Measurements from ENCODE around the gene OAS1. TPM values are rescaled to one million over a fixed set of nuclear protein-coding genes. Genes with fewer than 3 reads are reported as not detected.

Gene OAS1
- polyA plus RNA-seq, 1 experiment = 1.4 TPM

- no peak overlapping the region for H3K4me3 ChIP-seq (ENCODE audit: low read depth, low read length)
- ChIA-PET POLR2A (no interaction called here), CTCF (no interaction called here)
- no peaks in the 10 kb centered on the region for H3K36me3 ChIP-seq (ENCODE audit: control insufficient read depth, insufficient read depth, low read length)
- no peak for DNase-seq (ENCODE audit: low read depth)
- TF ChIP-seq CTCF (IDR thresholded peaks at IDR 0.05; ENCODE audit: insufficient read depth, low read depth, low read length) = no peak
- no peaks in the 10 kb centered on the region for H3K27me3 ChIP-seq (ENCODE audit: control insufficient read depth, insufficient read depth, low read length)
These were observed 21.5 kb upstream of the OAS1 start for GRCh38 chr12:112885236-112885635.

- Histone ChIP-seq H3K4me3 (ENCODE audit: low read depth, low read length) (no peak overlapping the region), H3K36me3 (ENCODE audit: control insufficient read depth, insufficient read depth, low read length) (no peaks in the 10 kb centered on the region), H3K27me3 (ENCODE audit: control insufficient read depth, insufficient read depth, low read length) (no peaks in the 10 kb centered on the region)
- TF ChIP-seq CTCF (IDR thresholded peaks at IDR 0.05; ENCODE audit: insufficient read depth, low read depth, low read length) = no peak
- ChIA-PET POLR2A (no interaction called here), CTCF (no interaction called here)
- no peak for DNase-seq (ENCODE audit: low read depth)
These were observed 19.2 kb upstream of the OAS1 start for GRCh38 chr12:112887550-112887949.

GRCh38 chr12:112891093-112892024, 15.4 kb upstream of the OAS1 start:
- no peak for DNase-seq (ENCODE audit: low read depth)
- H3K4me3 ChIP-seq (ENCODE audit: low read depth, low read length) = no peak overlapping the region
- no peak for TF ChIP-seq CTCF (IDR thresholded peaks at IDR 0.05; ENCODE audit: insufficient read depth, low read depth, low read length)
- H3K36me3 ChIP-seq (ENCODE audit: control insufficient read depth, insufficient read depth, low read length) = no peaks in the 10 kb centered on the region
- ChIA-PET POLR2A (no interaction called here), CTCF (no interaction called here)
- H3K27me3 ChIP-seq (ENCODE audit: control insufficient read depth, insufficient read depth, low read length) = no peaks in the 10 kb centered on the region

GRCh38 chr12:112892856-112893255, 13.9 kb upstream of the OAS1 start:
- TF ChIP-seq CTCF (IDR thresholded peaks at IDR 0.05; ENCODE audit: insufficient read depth, low read depth, low read length) = no peak
- ChIA-PET CTCF (no interaction called here), POLR2A (no interaction called here)
- no peak for DNase-seq (ENCODE audit: low read depth)
- H3K27me3 ChIP-seq (ENCODE audit: control insufficient read depth, insufficient read depth, low read length) = no peaks in the 10 kb centered on the region
- no peaks in the 10 kb centered on the region for H3K36me3 ChIP-seq (ENCODE audit: control insufficient read depth, insufficient read depth, low read length)
- no peak overlapping the region for H3K4me3 ChIP-seq (ENCODE audit: low read depth, low read length)

- no peak for DNase-seq (ENCODE audit: low read depth)
- H3K36me3 ChIP-seq (ENCODE audit: control insufficient read depth, insufficient read depth, low read length) = no peaks in the 10 kb centered on the region
- ChIA-PET CTCF (no interaction called here), POLR2A (no interaction called here)
- no peak for TF ChIP-seq CTCF (IDR thresholded peaks at IDR 0.05; ENCODE audit: insufficient read depth, low read depth, low read length)
- no peaks in the 10 kb centered on the region for H3K27me3 ChIP-seq (ENCODE audit: control insufficient read depth, insufficient read depth, low read length)
- H3K4me3 ChIP-seq (ENCODE audit: low read depth, low read length) = no peak overlapping the region
These were observed 12.6 kb upstream of the OAS1 start for GRCh38 chr12:112894128-112894527.
